GM20431 (cell line): ENCODE data around the gene NR1H4.

ENCODE experiments used
- in situ Hi-C: fragments of 300-500 bp; cut with MseI, MboI; formaldehyde crosslinking; loops from one replicate; pipeline ENCODE4 v1.15.0; 2020; ENCODE audit warnings: low sequenced_read_pairs; ENCODE audit not compliant: unreplicated experiment

Gene NR1H4

DNA sequence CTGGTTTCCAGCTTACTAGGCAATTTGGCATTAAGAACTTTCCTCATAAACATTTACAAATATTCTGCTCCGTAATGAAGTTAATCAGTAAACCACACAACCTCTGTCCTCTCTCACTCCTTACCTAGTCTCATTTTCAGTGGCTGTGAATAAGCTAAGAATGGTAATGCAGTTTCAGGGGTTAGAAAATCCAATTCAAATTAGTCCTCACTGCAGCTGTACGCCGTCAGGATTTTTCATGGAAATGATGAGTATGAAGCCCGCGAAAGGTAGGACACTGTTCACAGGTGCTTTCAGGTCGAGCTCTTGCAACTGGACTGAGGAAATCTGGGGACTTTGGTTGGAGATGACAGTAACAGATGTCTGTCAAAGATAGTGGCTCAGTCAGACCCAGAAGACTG lies 29.6 kb downstream of the NR1H4 start:
- in situ Hi-C loops: no loop called here

DNA sequence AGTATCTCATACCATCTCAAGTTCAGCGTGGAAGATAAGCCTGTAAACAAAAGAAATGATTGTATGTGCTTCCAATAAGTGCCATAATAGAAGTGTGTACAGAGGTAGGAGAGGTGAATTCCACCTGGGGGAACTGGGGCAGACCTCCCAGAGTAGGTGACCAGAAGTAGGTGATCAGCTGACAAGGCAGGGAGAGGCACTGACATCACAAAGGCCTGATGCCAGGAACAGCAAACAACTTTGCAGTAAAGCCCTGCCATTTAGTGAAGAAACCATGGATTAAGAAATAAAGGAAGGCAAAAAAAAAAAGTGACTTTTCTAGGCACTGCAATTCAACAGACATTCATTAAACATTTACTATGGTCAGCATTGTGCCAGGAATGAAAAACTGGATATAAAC lies 31.1 kb downstream of the NR1H4 start:
- in situ Hi-C loops: no loop called here

- in situ Hi-C loops: no loop called here
These were observed 35.1 kb downstream of the NR1H4 start for GRCh38 chr12:100508751-100509150.

DNA sequence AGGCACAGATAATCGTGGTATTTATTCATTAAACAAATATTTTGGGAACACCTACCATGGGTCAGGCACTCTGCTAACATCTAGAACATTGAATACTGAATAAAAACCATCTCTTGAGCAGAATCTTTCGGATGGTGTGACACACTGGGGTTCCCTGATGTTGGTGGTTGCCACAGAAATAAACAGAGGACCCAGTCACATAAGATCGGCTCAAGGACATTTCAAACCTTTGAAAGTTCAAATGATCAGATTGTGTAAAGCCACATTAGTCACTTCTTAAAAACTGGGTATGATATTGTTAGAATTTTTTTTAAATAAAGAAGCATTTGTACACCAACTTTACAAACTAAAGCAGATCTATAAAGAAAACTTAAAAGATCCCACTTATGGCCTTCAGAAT lies 39.0 kb downstream of the NR1H4 start:
- in situ Hi-C loops: no loop called here

DNA sequence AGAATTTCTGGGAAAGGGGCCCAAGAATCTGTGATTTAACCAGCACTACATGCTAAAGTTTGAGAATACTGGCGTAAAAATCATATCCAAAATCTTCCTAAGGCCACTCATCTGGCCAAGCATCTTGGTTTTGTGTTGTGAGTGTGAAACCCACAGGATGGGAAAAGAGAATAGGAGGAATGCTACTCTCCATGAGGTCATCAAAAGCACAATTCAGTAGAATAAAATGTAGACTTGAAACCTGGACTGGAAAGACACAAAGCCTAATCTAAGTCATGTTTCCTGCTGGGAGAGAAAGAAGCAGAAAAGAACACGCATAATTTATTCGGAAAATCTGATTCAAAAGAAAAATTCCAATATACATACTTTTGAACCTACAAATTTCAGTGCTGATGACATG lies 42.3 kb downstream of the NR1H4 start:
- in situ Hi-C loops: no loop called here

GRCh38 chr12:100518376-100518775 lies 44.7 kb downstream of the NR1H4 start:
- in situ Hi-C loops: no loop called here

GRCh38 chr12:100520048-100520769 lies 46.5 kb downstream of the NR1H4 start:
- in situ Hi-C loops: no loop called here

DNA sequence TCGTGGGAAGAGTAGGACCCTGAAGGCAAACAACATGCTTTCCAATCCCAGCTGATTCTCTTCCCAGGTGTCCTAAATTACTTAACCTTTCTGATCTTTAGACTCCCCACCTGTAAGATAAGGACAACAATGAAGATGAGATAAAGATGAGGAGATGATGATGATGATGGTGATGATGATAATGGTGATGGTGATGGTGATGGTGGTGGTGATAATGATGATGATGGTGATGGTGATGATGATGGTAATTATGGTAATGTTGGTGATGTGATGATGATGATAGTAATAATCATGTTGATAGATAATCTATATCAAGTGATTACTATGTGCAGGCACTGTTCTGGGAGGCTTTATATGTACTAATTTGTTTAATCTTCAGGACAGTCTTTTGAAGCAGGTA lies 48.3 kb downstream of the NR1H4 start:
- in situ Hi-C loops: no loop called here

- in situ Hi-C loops: no loop called here
These were observed 54.4 kb downstream of the NR1H4 start for GRCh38 chr12:100528034-100528433.

GRCh38 chr12:100528471-100529127 lies 54.9 kb downstream of the NR1H4 start:
- in situ Hi-C loops: no loop called here

DNA sequence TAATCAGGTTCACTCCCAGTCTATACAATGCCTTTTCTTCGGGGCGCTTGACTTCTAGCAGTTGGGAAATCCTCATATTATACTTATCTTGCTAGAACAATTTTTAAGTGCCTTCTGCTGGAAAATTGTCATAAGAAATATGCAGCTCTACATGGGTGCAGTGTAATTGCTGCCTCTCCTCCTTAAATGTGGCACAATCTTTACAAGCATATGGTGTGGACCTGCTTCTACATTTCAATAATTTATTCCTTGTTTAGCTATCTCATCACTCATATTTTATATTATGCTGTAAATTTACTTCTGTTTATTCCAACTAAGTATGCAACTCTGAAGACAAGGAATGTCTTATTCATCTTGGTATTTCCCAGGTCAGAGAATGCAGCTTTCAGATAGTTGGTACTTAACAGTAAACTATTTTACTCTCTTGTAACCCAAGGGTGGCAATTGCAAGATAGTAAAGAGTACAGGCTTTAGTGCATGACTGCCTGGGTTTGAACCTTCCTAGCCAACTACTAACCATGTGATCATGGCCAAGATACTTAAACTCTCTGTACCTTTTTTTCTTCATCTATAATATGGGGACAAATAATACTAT lies 56.2 kb downstream of the NR1H4 start:
- in situ Hi-C loops: no loop called here

DNA sequence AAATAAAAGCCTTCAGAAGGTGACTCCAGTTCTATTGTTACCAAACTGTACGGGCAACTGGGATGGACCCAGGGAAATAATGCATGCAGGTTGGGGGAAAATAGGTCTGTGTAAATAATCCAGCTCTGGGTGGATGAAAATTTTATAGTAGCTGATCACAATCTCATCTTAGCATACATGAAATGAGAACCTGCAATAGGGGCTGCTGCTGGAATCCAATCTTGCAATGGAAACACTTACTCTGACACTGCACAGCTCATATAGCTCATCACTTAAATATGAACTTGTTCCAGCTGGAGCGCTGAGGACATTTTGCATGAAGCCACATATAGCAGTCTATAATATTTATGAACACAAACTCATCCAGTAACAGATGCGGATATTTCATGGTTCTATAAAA lies 59.7 kb downstream of the NR1H4 start:
- in situ Hi-C loops: no loop called here

DNA sequence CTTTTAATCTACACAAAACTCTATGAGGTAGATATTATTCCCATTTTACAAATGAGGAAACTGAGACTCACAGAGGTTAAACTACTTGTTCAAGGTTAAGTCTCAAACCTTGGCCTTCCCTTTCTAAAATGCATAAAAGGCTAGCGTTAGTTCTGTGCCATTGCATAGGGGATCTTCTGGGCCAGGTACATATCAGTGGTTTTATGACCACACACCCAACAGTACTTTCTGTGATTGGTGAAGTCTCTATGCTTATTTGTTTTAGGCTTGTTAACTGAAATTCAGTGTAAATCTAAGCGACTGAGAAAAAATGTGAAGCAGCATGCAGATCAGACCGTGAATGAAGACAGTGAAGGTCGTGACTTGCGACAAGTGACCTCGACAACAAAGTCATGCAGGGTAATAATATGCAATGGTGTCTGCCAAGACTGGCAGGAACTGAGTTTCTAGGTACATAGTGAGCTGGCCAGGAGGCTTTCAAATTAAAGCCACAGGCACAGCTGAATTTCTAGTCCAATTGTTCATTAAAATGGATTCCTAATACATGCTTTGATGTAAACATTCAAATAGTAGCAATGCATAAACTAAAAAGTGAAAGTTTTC lies 61.1 kb downstream of the NR1H4 start:
- in situ Hi-C loops: no loop called here

- in situ Hi-C loops: no loop called here
These were observed 65.5 kb downstream of the NR1H4 start for GRCh38 chr12:100539202-100539601.

DNA sequence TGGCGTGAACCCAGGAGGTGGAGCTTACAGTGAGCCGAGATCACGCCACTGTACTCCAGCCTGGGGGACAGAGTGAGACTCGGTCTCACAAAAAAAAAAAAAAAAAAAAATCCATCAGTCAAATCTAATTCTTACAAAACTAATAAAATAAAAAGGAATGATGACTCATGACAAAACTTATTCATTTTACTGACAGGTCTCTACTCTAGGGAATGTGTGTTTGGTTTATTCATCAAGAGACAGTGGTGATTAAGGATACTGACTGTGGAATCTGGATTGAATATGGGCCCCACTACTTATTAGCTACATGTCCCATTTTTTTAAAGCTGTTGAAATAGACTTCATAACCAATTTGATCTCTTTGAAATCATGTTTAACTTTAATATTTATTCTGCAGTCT lies 70.5 kb downstream of the NR1H4 start:
- in situ Hi-C loops: no loop called here

DNA sequence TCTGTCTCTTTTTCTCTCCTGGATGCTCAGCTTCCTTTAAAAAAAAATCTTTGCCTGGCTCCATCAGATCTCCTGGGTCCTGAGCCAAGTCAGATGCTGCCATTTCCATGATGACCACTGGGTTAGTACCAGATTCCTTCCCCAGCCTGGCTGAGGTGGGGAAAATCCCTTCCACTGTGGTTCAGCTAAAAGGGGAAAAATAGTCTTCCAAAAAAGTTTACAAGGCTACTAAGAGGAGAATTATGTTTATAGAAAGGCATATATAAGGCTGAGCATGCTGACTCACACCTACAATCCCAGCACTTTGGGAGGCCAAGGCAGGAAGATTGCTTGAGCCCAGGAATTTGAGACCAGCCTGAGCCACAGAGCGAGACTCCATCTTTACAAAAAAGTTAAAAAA lies 71.4 kb downstream of the NR1H4 start:
- in situ Hi-C loops: no loop called here

- in situ Hi-C loops: loop anchor here (25.0 kb wide), 1 partner anchor 317 kb away; no protein-coding TSS in a partner anchor
These were observed 80.3 kb downstream of the NR1H4 start for GRCh38 chr12:100553936-100554335.

GRCh38 chr12:100554608-100555077 lies 81.0 kb downstream of the NR1H4 start:
- in situ Hi-C loops: loop anchor here (25.0 kb wide), 1 partner anchor 317 kb away; no protein-coding TSS in a partner anchor

GRCh38 chr12:100555722-100556121 lies 82.1 kb downstream of the NR1H4 start:
- in situ Hi-C loops: loop anchor here (25.0 kb wide), 1 partner anchor 318 kb away; no protein-coding TSS in a partner anchor

GRCh38 chr12:100557357-100557756 lies 83.7 kb downstream of the NR1H4 start:
- in situ Hi-C loops: loop anchor here (25.0 kb wide), 1 partner anchor 320 kb away; no protein-coding TSS in a partner anchor

GRCh38 chr12:100559261-100559660 lies 85.6 kb downstream of the NR1H4 start:
- in situ Hi-C loops: loop anchor here (25.0 kb wide), 1 partner anchor 322 kb away; no protein-coding TSS in a partner anchor
